Right renal pelvis (tissue), 4 donors: ENCODE measurements around the gene PHIP. TPM values are rescaled to one million over a fixed set of nuclear protein-coding genes. Genes with fewer than 3 reads are reported as not detected.

Experiments
- DNase-seq, 4 donors: peaks; one replicate each; pipeline ENCODE4 v3.0.0-alpha.2; 2013; ENCODE audit warnings: low read depth in 4 of 4, low spot score in 3 of 4, missing footprints in 1 of 4
- polyA plus RNA-seq, 4 donors: library from polyadenylated mRNA; unstranded; fragments of 120-200 nt; gene quantifications; one replicate each; pipeline ENCODE4 v1.2.1, GENCODE V29; 2013; ENCODE audit not compliant: insufficient read length in 4 of 4

The PHIP gene
- polyA plus RNA-seq, 4 donors = 48.9 to 61.4 (median 55.8) TPM

- no peak for DNase-seq
These were observed 6.5 kb downstream of the PHIP start for GRCh38 chr6:79071547-79071946.

DNA sequence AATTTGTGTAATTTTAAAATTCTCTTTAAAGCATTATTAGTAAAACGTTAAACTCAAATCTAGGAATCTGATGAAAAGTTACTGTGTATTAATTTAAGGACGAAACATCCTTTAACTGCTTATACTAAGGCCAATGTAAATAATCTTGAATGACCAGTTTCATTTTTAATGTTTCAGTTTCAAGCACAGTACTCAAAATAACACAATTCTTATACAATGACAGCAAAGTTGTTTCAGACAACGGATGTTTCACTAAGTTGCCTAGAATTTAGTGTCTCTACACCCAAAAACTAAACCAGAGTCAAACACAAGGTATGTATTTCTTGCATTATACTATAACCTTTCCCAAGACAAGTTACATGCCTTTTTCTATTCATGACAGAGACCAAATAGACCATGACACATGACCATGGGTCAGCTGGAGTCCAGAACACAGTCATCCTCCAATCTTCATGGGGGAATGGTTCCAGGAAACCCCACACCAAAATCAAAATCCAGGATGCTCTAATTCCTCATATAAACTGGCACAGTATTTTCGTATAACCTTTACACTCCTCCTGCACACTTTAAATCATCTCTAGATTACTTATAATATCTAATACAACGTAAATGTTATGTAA lies 7.7 kb downstream of the PHIP start:
- DNase-seq = no peak

DNA sequence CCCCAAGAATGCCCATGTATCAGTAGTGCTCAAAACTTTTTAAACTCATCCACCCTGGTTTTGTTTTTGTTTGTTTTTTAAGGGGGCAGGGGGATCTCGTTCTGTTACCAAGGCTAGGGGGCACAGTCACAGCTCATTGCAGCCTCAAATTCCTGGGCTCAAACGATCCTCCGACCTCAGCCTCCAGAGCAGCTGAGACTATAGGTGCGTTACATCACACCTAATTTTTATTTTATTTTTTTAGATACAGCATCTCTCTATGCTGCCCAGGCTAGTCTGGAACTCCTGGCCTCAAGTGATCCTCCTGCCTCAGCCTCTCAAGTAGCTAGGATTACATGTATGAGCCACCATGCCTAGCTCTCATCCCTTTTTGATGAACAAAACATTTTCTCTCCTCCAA lies 11.2 kb downstream of the PHIP start:
- no peak for DNase-seq

- DNase-seq = no peak
These were observed 11.7 kb downstream of the PHIP start for GRCh38 chr6:79066330-79066729.

DNA sequence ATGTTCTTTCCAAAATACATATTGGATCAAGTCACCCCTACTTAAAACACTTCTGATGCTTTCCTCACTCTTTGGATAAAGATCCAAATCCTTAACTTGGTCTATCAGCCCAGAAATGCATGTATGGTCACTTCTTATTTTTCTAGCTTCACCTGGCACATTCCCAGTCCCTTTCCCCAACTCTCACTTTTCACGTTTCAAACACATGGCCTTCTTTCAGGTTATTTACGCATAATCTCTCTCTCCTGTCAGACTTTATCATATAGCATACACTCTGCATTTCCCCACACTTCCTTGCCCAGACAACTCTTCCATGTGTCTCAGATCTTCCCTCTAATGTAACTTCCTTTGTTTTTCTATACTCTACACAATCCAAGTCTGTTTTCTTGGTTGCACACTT lies 12.8 kb downstream of the PHIP start:
- no peak for DNase-seq

GRCh38 chr6:79064635-79065034 lies 13.4 kb downstream of the PHIP start:
- DNase-seq = no peak

GRCh38 chr6:79062708-79063107 lies 15.3 kb downstream of the PHIP start:
- no peak for DNase-seq

- no peak for DNase-seq
These were observed 20.3 kb downstream of the PHIP start for GRCh38 chr6:79057746-79058145.

- DNase-seq = no peak
These were observed 21.8 kb downstream of the PHIP start for GRCh38 chr6:79056226-79056625.

- no peak for DNase-seq
These were observed 29.4 kb downstream of the PHIP start for GRCh38 chr6:79048611-79049010.

- no peak for DNase-seq
These were observed 31.0 kb downstream of the PHIP start for GRCh38 chr6:79047072-79047471.

GRCh38 chr6:79045966-79046365 lies 32.1 kb downstream of the PHIP start:
- no peak for DNase-seq

GRCh38 chr6:79042799-79043126 lies 35.3 kb downstream of the PHIP start:
- no peak for DNase-seq

- no peak for DNase-seq
These were observed 35.8 kb downstream of the PHIP start for GRCh38 chr6:79042088-79042798.

DNA sequence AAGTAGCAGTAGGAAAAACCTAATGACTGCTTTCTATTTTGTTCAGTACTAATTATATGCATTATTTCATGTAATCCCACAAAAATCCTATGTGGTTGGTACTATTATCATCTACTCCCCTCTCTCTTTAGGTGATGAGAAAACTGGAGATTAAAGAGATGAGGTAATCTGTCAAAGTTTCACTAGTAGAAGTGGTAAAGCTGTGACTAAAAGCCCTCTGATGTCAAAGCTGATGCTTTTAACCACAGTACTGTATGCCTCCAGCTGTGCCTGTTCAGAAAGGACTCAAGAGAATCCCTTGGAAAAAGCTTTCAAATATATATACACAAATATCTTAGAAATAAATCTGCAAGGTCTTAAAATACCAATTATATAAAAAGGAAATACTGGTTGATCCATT lies 38.0 kb downstream of the PHIP start:
- DNase-seq = no peak

- no peak for DNase-seq
These were observed 40.0 kb downstream of the PHIP start for GRCh38 chr6:79038061-79038460.

DNA sequence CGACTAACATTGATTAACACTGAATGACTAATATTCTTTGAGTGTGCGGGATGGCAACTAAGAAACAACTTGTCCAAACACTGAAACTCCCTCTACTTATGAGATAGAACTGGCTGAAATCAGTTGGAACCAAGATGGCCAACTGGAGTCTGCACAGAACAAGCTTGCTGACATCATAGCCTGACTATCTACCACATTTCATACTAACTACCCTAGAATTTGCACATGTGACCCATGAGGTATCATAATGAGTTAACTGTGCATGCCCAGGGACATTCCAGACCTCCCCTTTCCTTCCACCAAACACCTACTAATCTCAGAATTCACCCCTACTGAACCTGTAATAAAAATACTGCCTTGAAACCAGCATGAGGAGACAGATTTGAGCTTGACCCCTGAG lies 43.2 kb downstream of the PHIP start:
- DNase-seq = no peak

- no peak for DNase-seq
These were observed 44.8 kb downstream of the PHIP start for GRCh38 chr6:79033279-79033678.

- no peak for DNase-seq
These were observed 46.0 kb downstream of the PHIP start for GRCh38 chr6:79031821-79032590.

- DNase-seq = no peak
These were observed 47.5 kb downstream of the PHIP start for GRCh38 chr6:79030511-79030910.

- DNase-seq = no peak
These were observed 48.0 kb downstream of the PHIP start for GRCh38 chr6:79030023-79030422.
